Measurements from ENCODE around the gene RPL23. TPM values are rescaled to one million over a fixed set of nuclear protein-coding genes. Genes with fewer than 3 reads are reported as not detected.
A peak's percentile ranks its signal among the peaks of the same experiment; 100 is the strongest.

RPL23 gene
- total RNA-seq, 1 experiment from 2014 or later = 952 TPM

DNA sequence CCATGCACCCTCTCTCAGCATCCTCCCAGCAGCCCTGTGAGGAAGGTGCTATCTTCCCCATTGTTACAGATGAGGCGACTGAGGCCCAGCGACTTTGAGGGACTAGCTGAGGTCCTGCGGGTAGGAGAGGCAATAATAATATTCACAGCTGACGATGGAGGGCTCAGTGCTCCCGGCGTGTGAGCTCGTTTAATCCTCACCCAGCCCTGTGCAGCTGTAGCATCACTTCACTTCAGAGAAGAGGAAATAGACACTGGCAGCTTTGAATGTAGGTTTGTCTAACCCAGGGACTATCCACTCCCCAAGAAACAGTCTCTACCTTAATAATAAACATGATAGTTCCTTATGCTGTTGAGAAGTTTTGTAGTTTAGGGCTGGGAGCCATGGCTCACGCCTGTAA is 37.9 kb upstream of the RPL23 start:
- H3K4me1 ChIP-seq (replicated peaks) = no peaks in the 10 kb centered on the region
- no peaks in the 10 kb centered on the region for H3K9me3 ChIP-seq (replicated peaks)
- H3K36me3 ChIP-seq = peaks cover 96% of the 10 kb centered on the region
- DNase-seq (ENCODE audit: low read depth in 1 of 2, low spot score in 2 of 2) = no peak
- no peaks in the 10 kb centered on the region for H3K27me3 ChIP-seq (replicated peaks)
- H3K27ac ChIP-seq = no peak overlapping the region
- H3K4me3 ChIP-seq = no peak overlapping the region

DNA sequence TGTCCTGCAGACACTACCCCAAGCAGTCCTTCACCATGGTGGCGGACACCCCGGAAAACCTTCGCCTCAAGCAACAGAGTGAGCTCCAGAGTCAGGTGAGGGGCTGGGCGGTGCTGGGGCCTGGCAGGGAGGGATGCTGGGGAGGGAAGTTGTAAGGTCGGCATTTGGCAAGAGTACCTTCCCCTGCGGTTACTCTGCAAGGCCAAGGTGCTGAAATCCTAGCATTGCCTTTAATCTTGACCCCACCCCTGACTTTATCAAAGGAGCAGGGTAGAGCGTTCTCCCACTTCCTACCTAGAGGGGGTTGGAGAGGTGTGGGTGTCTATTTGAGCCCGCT is 36.9 kb upstream of the RPL23 start:
- no peaks in the 10 kb centered on the region for H3K9me3 ChIP-seq (replicated peaks)
- H3K27me3 ChIP-seq (replicated peaks) = no peaks in the 10 kb centered on the region
- no peaks in the 10 kb centered on the region for H3K4me1 ChIP-seq (replicated peaks)
- peaks cover 95% of the 10 kb centered on the region for H3K36me3 ChIP-seq
- no peak overlapping the region for H3K4me3 ChIP-seq
- no peak for DNase-seq (ENCODE audit: low read depth in 1 of 2, low spot score in 2 of 2)
- H3K27ac ChIP-seq = no peak overlapping the region

DNA sequence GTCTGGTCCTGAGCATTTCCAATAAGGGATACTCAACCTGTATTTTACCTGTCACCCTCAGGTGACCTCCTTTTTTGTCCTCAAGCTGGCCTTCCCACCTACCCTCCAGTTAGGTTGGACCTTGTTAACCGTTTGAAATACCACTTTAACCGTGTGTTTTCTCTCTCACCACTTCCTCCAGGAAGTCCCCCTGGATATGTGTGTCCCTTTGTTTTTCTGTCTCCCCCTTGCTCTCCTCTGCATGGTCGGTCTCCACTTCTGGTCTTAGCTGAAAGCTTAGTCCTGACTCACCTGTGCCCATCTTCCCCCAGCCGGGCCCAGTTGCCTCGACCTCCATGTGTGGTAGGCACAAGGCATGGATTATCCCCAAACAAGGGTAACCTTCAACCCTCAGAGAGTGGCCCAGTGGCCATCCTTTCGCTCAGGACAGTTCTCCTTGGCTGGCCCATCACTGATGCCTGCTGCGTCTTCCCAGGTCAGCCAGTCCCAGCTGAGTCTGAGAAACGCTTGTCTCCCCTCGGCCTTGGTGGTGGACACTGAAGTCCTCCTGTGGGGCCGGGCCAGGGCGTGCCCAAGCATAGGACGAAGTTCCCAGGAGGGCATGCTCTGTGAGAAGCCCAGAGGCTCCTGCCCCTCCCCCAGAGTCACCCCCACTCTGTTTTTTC is 36.4 kb upstream of the RPL23 start:
- H3K27ac ChIP-seq = no peak overlapping the region
- H3K4me3 ChIP-seq = no peak overlapping the region
- H3K36me3 ChIP-seq = peaks cover 97% of the 10 kb centered on the region
- DNase-seq (ENCODE audit: low read depth in 1 of 2, low spot score in 2 of 2) = no peak
- H3K9me3 ChIP-seq (replicated peaks) = no peaks in the 10 kb centered on the region
- H3K27me3 ChIP-seq (replicated peaks) = no peaks in the 10 kb centered on the region
- no peaks in the 10 kb centered on the region for H3K4me1 ChIP-seq (replicated peaks)

DNA sequence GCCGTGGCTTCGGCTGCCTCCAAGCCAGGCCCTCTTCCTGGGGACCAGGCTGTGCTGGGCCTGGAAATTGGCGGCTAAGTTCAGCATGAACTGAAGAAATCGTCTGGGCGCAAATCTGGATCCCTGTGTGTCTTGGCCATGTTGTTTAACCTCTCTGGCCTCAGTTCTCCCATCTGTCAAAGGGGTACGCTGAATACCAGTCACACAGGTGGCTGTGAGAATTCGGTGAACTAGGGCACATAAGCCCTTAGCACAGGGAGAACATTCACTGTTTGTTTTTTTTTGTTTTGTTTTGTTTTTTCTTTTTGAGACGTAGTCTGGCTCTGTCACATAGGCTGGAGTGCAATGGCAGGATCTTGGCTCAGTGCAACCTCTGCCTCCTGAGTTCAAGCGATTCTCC is 35.3 kb upstream of the RPL23 start:
- Histone ChIP-seq H3K36me3 (peaks cover 93% of the 10 kb centered on the region), H3K9me3 (replicated peaks) (no peaks in the 10 kb centered on the region), H3K4me1 (replicated peaks) (peaks cover 4% of the 10 kb centered on the region), H3K4me3 (no peak overlapping the region), H3K27me3 (replicated peaks) (no peaks in the 10 kb centered on the region), H3K27ac (no peak overlapping the region)
- no peak for DNase-seq (ENCODE audit: low read depth in 1 of 2, low spot score in 2 of 2)

DNA sequence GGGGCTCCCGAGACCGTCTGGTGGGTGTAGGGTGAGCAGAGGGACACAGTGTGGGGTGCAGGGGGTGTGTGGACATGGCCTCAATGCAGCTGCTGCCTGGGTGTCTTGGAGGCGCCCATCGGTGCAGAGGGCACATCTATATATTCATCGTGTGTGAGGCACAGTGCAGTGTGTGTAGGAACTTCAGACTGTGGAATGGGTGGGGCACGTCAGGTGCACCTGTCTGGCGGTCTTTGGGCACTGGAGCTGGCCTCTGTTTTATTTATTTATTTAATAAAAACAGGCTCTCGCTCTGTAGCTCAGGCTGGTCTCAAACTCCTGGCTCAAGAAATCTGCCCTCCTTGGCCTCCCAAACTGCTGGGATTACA is 33.1 kb upstream of the RPL23 start:
- no peaks in the 10 kb centered on the region for H3K27me3 ChIP-seq (replicated peaks)
- no peak overlapping the region for H3K27ac ChIP-seq
- H3K9me3 ChIP-seq (replicated peaks) = no peaks in the 10 kb centered on the region
- no peak for DNase-seq (ENCODE audit: low read depth in 1 of 2, low spot score in 2 of 2)
- peaks cover 27% of the 10 kb centered on the region for H3K4me1 ChIP-seq (replicated peaks)
- H3K36me3 ChIP-seq = peaks cover 90% of the 10 kb centered on the region
- H3K4me3 ChIP-seq = no peak overlapping the region

DNA sequence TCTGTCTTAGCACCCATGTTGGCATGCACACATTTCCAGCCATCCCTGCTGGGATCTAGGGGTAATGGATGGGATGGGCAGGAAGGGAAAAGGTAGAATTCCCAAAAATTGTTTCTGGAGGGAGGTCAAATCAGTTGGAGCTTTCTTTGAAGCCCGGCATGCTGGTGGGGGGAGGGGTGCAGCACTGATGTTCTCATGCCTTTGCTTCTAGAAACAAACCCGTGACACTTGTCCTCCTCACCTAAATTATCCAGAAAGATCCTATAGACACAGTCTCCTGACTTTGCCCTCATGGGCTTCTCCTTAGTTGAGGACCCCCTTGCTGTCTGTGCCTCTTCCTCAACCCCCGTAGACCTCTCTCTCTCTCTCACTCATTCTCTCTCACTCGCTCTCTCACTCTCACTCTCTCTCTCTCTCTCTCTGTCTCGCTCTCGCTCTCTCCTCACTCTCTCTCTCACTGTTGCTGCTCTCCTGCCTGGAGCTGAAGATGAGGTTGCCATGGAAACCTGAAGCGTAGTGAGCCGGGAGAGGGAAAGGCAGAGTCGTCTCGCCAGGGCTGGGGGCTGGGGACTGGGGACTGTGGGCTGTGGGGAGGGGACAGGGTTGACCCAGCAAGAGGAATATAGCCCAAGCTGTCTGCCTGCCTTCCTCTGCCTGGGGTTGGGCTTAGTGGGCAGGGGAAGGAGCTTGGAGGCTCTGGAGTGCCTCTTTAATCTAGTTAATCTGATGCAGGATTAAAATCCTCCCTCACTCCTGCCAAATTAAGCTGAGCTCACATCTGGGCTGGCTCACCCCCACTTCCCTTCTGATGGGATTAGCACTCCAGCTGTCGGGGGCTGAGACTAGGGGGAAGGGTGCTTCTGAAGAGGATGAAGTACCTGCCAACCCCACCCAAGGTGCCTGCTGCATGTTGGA is 32.5 kb upstream of the RPL23 start:
- peaks cover 33% of the 10 kb centered on the region for H3K4me1 ChIP-seq (replicated peaks)
- no peaks in the 10 kb centered on the region for H3K27me3 ChIP-seq (replicated peaks)
- no peak overlapping the region for H3K4me3 ChIP-seq
- DNase-seq (ENCODE audit: low read depth in 1 of 2, low spot score in 2 of 2) = no peak
- H3K9me3 ChIP-seq (replicated peaks) = no peaks in the 10 kb centered on the region
- H3K36me3 ChIP-seq = peaks cover 90% of the 10 kb centered on the region
- H3K27ac ChIP-seq = no peak overlapping the region

DNA sequence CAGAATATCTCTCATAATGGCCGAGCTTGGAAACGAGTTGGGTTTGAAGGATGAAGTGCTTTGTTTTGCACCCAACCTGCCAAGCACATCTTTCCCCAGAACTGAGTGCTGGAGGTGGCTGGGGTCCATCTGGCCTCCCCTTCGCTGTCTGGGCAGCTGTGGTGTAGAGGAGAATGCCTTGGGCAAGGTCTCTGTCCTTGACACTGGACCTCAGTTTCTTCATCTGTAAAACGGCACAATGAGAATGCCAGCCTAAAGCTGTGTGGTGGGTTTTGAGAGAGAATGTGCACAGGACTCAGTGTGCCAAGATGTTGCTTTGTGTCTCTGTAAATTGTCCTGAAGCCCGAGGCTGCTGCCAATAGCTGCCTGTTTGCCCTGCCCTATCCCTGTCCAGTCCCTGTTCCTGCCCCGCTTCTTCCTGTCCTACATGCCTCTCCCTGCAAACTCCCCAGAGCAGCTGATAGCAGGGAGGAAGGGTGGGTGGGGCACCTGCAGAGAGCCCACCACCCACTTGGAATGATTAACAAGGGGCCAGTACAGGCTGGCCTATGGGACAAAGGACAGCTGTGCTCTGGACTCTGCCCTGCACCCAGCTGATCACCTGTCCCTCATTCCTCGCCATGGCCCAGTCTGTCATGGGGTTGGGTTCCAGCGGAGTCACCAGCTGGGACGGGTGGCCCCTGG is 31.7 kb upstream of the RPL23 start:
- no peak overlapping the region for H3K4me3 ChIP-seq
- no peaks in the 10 kb centered on the region for H3K9me3 ChIP-seq (replicated peaks)
- H3K36me3 ChIP-seq = peaks cover 90% of the 10 kb centered on the region
- H3K27ac ChIP-seq = no peak overlapping the region
- H3K4me1 ChIP-seq (replicated peaks) = peaks cover 41% of the 10 kb centered on the region
- no peaks in the 10 kb centered on the region for H3K27me3 ChIP-seq (replicated peaks)
- no peak for DNase-seq (ENCODE audit: low read depth in 1 of 2, low spot score in 2 of 2)

DNA sequence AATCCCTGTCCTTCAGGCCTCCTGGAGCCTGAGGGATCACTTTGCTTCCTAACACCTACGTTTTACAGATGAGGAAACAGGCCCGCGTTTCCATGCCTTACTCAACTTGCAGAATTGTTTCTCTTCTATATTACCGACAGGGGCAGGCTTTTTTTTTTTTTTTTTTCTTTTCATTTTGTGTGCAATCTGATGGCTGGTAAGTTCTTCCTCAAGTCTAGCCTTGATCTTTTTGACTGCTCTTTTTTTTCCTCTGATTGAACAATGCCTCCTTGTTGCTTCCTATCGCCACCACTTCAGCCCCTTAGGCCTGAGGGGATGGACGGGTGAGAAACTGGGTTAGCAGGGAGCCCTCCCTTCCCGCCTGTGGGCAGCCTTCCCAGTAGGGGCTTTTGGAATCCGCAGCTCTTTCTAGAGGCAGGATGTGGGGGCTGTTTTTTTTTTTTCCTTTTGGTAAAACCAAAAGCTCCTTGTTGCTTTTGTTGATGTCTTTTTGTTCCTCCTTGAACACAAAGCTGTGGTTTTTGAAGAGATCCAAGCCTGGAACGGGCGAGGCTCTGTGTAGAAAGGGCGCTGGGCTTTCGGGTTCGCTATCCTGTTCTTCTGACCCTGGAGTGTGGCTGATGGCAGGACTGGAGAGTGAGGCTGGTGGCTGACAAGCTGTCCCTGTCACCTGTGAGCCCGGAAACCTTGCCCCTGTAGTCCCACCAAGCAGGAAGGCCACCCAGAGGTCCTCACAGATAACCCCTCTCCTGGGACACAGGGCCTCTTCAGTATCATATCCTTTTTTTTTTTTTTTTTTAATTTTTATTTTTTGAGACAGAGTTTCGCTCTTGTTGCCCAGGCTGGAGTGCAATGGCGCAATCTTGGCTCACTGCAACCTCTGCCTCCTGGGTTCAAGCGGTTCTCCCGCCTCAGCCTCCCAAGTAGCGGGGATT is 30.3 kb upstream of the RPL23 start:
- Histone ChIP-seq H3K36me3 (peaks cover 87% of the 10 kb centered on the region), H3K4me3 (no peak overlapping the region), H3K27ac (peak overlapping the region; percentile 26; the same call in 1 of the 2 replicates), H3K4me1 (replicated peaks) (peaks cover 53% of the 10 kb centered on the region), H3K27me3 (replicated peaks) (no peaks in the 10 kb centered on the region), H3K9me3 (replicated peaks) (no peaks in the 10 kb centered on the region)
- peak; percentile 72 to 73 for DNase-seq (ENCODE audit: low read depth in 1 of 2, low spot score in 2 of 2)

DNA sequence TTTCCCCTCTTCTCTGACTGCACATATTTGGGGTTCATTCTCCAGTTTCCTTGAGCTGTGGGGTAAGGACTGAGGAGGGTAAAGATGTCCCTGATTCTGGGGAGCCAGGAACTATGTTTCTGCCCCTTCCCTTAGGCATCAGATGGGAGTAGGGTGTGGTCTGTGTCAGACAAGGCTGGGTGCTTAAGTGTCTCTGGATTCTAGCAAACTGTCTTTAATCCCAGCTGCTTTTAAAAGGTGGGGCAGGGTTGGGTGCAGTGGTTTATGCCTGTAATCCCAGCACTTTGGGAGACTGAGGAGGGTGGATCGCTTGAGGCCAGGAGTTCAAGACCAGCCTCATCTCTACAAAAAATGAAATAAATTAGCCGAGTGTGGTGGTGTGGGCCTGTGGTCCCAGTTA is 29.3 kb upstream of the RPL23 start:
- Histone ChIP-seq H3K27me3 (replicated peaks) (no peaks in the 10 kb centered on the region), H3K27ac (no peak overlapping the region), H3K36me3 (peaks cover 88% of the 10 kb centered on the region), H3K4me1 (replicated peaks) (peaks cover 53% of the 10 kb centered on the region), H3K4me3 (no peak overlapping the region), H3K9me3 (replicated peaks) (no peaks in the 10 kb centered on the region)
- DNase-seq (ENCODE audit: low read depth in 1 of 2, low spot score in 2 of 2) = no peak

DNA sequence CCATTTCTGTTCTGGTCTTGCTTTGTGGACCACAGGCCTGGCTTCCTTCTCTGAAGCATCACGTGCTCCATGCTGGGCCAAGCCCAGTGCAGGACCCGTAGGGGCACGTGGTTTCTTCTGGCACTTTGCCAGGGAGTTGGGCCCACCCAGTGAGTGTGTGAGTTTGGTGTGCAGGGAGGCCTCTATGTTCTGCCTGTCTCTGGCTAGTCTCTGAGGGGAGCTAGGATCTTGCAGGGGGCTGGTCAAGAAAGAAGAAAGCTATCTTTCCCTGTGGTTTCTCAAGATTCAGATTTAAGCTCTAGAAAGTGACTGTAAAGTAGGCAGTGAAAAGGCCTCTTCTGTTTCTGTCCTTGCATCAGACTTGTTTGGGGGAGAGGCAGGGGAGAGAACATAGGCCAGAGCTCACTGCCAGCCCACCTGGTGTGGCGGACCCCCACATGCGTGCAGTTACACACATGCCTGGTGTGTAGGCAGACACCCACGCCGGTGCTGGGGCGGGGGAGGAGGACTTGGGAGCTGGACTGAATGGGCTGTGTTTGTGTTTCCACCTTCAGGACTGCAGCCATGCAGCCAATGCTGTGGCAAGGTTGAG is 28.2 kb upstream of the RPL23 start:
- H3K27me3 ChIP-seq (replicated peaks) = no peaks in the 10 kb centered on the region
- H3K27ac ChIP-seq = peak overlapping the region; percentile 50
- no peaks in the 10 kb centered on the region for H3K9me3 ChIP-seq (replicated peaks)
- H3K36me3 ChIP-seq = peaks cover 86% of the 10 kb centered on the region
- no peak overlapping the region for H3K4me3 ChIP-seq
- peaks cover 64% of the 10 kb centered on the region for H3K4me1 ChIP-seq (replicated peaks)
- peak; percentile 79 to 93 for DNase-seq (ENCODE audit: low read depth in 1 of 2, low spot score in 2 of 2)

DNA sequence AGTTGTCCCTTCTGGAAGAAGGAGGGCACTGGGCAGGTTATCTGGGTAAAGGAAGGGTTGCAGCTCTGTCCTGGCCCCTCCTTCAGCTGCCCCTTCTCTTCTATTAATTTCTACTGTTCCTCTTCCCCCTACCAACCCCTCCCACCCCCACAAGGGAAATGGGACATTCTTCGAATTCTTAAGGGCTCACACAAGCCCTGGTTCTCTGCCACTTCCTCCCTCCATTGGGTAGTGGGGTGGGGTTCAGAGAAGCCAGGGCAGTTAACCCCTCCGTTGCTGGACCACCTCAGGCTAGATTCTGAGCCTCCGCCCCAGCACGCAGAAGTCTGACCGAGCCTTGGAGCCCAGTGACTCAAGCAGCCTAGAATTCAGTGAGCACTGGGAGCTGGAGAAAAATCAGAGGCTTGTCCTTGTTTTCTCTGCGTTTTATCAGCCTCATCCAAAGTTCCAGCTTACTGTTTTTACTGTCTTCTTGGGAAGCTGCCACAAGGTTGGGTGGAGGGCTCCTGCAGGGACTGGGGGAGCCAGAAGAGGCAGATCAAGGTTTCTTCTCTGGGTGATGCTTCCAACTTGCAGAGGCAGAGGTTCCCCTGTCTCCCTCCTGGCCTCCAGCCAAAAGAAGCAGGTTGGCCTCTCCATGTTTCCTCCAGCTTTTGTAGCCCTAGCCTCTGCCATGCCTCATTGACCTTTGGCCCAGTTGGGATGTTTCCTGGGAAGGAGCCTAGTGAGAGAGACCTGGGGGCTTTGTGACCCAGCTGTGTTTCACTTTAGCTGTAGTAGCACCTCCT is 26.6 kb upstream of the RPL23 start:
- peaks cover 79% of the 10 kb centered on the region for H3K4me1 ChIP-seq (replicated peaks)
- H3K4me3 ChIP-seq = no peak overlapping the region
- no peaks in the 10 kb centered on the region for H3K27me3 ChIP-seq (replicated peaks)
- H3K36me3 ChIP-seq = peaks cover 78% of the 10 kb centered on the region
- peak overlapping the region; percentile 59 for H3K27ac ChIP-seq
- DNase-seq (ENCODE audit: low read depth in 1 of 2, low spot score in 2 of 2) = peak; percentile 90 to 95
- H3K9me3 ChIP-seq (replicated peaks) = no peaks in the 10 kb centered on the region

DNA sequence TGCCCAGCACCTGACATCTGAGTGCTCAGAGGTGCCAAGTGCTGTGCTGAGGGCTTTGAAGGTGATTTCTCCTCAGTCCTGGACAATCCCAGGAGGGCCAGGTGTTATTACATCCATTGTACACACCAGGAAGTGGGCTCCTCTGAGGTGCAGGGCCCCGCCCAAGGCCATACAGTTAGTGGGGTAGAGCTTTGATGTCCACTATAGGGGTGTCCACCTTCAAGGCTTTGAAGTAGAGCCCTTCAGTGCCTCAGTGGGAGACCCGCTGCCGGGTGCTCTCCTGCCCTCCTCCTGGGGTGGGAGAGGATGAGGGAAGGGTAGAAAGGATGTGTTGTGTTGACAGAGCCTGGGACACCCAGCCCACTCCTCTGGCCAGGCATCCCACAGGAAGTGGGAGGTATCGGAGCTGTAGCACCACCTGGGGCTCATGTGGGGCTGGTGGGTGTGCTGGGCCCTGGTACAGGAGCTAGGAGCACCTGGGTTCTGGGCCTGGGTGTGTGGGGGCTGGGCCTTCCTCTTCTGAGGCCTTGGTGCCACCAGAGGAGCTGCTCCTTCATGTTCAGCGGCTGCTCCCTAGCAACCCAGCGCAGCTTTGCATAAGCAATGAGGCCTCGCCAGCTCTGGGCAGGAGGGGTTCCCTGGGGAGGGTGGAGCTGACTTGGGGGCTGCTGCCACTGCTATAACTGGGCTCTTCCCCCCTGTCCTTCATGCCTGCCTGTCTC is 23.8 kb upstream of the RPL23 start:
- Histone ChIP-seq H3K4me3 (no peak overlapping the region), H3K4me1 (replicated peaks) (peaks cover 87% of the 10 kb centered on the region), H3K27me3 (replicated peaks) (no peaks in the 10 kb centered on the region), H3K9me3 (replicated peaks) (no peaks in the 10 kb centered on the region), H3K36me3 (peaks cover 85% of the 10 kb centered on the region), H3K27ac (no peak overlapping the region)
- DNase-seq (ENCODE audit: low read depth in 1 of 2, low spot score in 2 of 2) = no peak

All from SJSA1 (cell line).